ENCODE data around the gene GGTLC2.
"Not testable (repeated sequence)": the region's sequence is repeated elsewhere in the genome, so short reads cannot be mapped to it uniquely, and the experiment has no call there.

- not testable (repeated sequence) for TF ChIP-seq CTCF, POLR2A (IDR thresholded peaks at IDR 0.05)
Observed at GRCh38 chr22:22638313-22638712, 6.1 kb upstream of the GGTLC2 start.

Data from heart left ventricle (tissue), 13 donors.